D721Med (cell line): ENCODE measurements around the gene DHRS13.

Experiments used
- DNase-seq: peaks from one replicate; pipeline ENCODE4 v3.0.0; 2011; ENCODE audit warnings: low spot score; ENCODE audit not compliant: insufficient read length
- FAIRE-seq: peaks from 2 replicates; lab custom pipeline; 2011; peaks lifted over from hg19 to GRCh38; lab: Jason Lieb, UNC
- CTCF ChIP-seq: IDR thresholded peaks from 2 replicates; pipeline ENCODE4 v1.5.1; 2012; ENCODE audit warnings: mild to moderate bottlenecking, control low read depth; ENCODE audit not compliant: insufficient read depth; ENCODE audit errors: missing control alignments

Gene DHRS13

GRCh38 chr17:28949185-28950016 lies 46.5 kb upstream of the DHRS13 start:
- FAIRE-seq (no peak), DNase-seq (no peak)
- no peak for TF ChIP-seq CTCF

DNA sequence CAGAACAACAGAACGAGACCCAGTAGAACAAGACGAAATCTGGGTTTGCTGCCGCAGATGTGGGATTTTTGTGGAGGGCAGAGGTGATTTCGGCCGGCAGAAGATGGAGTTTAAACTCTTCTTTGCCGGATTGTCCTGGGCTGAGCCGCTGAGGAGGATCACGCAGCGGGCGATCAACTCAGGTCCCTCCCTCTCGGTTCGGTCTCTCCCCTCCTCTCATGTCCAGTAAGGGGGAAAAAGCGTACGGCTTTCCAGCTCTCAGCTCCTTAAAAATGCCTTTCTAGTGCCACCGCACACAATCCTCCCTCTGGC lies 46.0 kb upstream of the DHRS13 start:
- TF ChIP-seq CTCF: no peak
- DNase-seq: no peak
- FAIRE-seq: no peak

GRCh38 chr17:28948342-28948741 lies 45.5 kb upstream of the DHRS13 start:
- FAIRE-seq: no peak
- TF ChIP-seq CTCF: no peak
- no peak for DNase-seq

GRCh38 chr17:28947639-28948038 lies 44.8 kb upstream of the DHRS13 start:
- FAIRE-seq (no peak), DNase-seq (no peak)
- TF ChIP-seq CTCF: no peak

GRCh38 chr17:28946239-28946638 lies 43.4 kb upstream of the DHRS13 start:
- FAIRE-seq (no peak), DNase-seq (no peak)
- no peak for TF ChIP-seq CTCF

- TF ChIP-seq CTCF: no peak
- no peak for FAIRE-seq
- DNase-seq: no peak
Observed at GRCh38 chr17:28944862-28945741, 42.2 kb upstream of the DHRS13 start.
